ENCODE data around the gene BPIFB3. TPM values are rescaled to one million over a fixed set of nuclear protein-coding genes. Genes with fewer than 3 reads are reported as not detected.

BPIFB3 gene
- total and polyA plus RNA-seq, 3 donors from 2014 or later = 0.47 to 0.87 (median 0.74) TPM

GRCh38 chr20:33059741-33060390 lies 6.2 kb downstream of the BPIFB3 start:
- H3K27me3 ChIP-seq = no peaks in the 10 kb centered on the region
- intact Hi-C loops (cut with DNase I; ENCODE audit: low total_unique reads) = no loop called here
- TF ChIP-seq CTCF (IDR thresholded peaks at IDR 0.05) (no peak), POLR2A (IDR thresholded peaks at IDR 0.05) (no peak)
- no peaks in the 10 kb centered on the region for H3K9me3 ChIP-seq
- no peak overlapping the region for H3K4me3 ChIP-seq
- no peak overlapping the region for H3K27ac ChIP-seq
- H3K4me1 ChIP-seq = no peaks in the 10 kb centered on the region
- 94 to 95% methylated on average over 11 to 22 of the region's 22 CpGs for WGBS, 2 donors
- no peak for DNase-seq
- no peaks in the 10 kb centered on the region for H3K36me3 ChIP-seq (ENCODE audit: low read depth, missing control alignments)

GRCh38 chr20:33061658-33062028 lies 7.9 kb downstream of the BPIFB3 start:
- no peak for DNase-seq
- Histone ChIP-seq H3K4me1 (no peaks in the 10 kb centered on the region), H3K9me3 (no peaks in the 10 kb centered on the region), H3K27ac (no peak overlapping the region), H3K4me3 (no peak overlapping the region), H3K27me3 (no peaks in the 10 kb centered on the region), H3K36me3 (ENCODE audit: low read depth, missing control alignments) (no peaks in the 10 kb centered on the region)
- intact Hi-C loops (cut with DNase I; ENCODE audit: low total_unique reads) = no loop called here
- WGBS, 2 donors = 96 to 97% methylated on average over 7 to 14 of the region's 14 CpGs
- TF ChIP-seq POLR2A (IDR thresholded peaks at IDR 0.05) (no peak), CTCF (IDR thresholded peaks at IDR 0.05) (no peak)

- WGBS, 2 donors = 42 to 46% methylated on average over 9 of the region's 9 CpGs
- Histone ChIP-seq H3K4me1 (no peaks in the 10 kb centered on the region), H3K27ac (no peak overlapping the region), H3K9me3 (no peaks in the 10 kb centered on the region), H3K27me3 (no peaks in the 10 kb centered on the region), H3K4me3 (no peak overlapping the region), H3K36me3 (ENCODE audit: low read depth, missing control alignments) (no peaks in the 10 kb centered on the region)
- intact Hi-C loops (cut with DNase I; ENCODE audit: low total_unique reads) = no loop called here
- TF ChIP-seq POLR2A (IDR thresholded peaks at IDR 0.05) (no peak), CTCF (IDR thresholded peaks at IDR 0.05) (no peak)
- DNase-seq = no peak
Observed at GRCh38 chr20:33062105-33062824, 8.6 kb downstream of the BPIFB3 start.

GRCh38 chr20:33062825-33063149 lies 9.1 kb downstream of the BPIFB3 start:
- H3K9me3 ChIP-seq = no peaks in the 10 kb centered on the region
- H3K36me3 ChIP-seq (ENCODE audit: low read depth, missing control alignments) = no peaks in the 10 kb centered on the region
- 71 to 79% methylated on average over 1 of the region's 1 CpG for WGBS, 2 donors
- no peak overlapping the region for H3K27ac ChIP-seq
- H3K4me1 ChIP-seq = no peaks in the 10 kb centered on the region
- TF ChIP-seq CTCF (IDR thresholded peaks at IDR 0.05) = no peak
- TF ChIP-seq POLR2A (IDR thresholded peaks at IDR 0.05) = no peak
- no peaks in the 10 kb centered on the region for H3K27me3 ChIP-seq
- intact Hi-C loops (cut with DNase I; ENCODE audit: low total_unique reads) = no loop called here
- no peak for DNase-seq
- no peak overlapping the region for H3K4me3 ChIP-seq

GRCh38 chr20:33063271-33063670 lies 9.6 kb downstream of the BPIFB3 start:
- TF ChIP-seq CTCF (IDR thresholded peaks at IDR 0.05) (no peak), POLR2A (IDR thresholded peaks at IDR 0.05) (no peak)
- 82 to 90% methylated on average over 6 of the region's 6 CpGs for WGBS, 2 donors
- H3K4me3 ChIP-seq = no peak overlapping the region
- H3K4me1 ChIP-seq = no peaks in the 10 kb centered on the region
- H3K9me3 ChIP-seq = no peaks in the 10 kb centered on the region
- intact Hi-C loops (cut with DNase I; ENCODE audit: low total_unique reads) = no loop called here
- no peak overlapping the region for H3K27ac ChIP-seq
- no peaks in the 10 kb centered on the region for H3K36me3 ChIP-seq (ENCODE audit: low read depth, missing control alignments)
- DNase-seq = no peak
- no peaks in the 10 kb centered on the region for H3K27me3 ChIP-seq
